Keratinocyte (primary cell): ENCODE data around the gene ANTXRL. TPM values are rescaled to one million over a fixed set of nuclear protein-coding genes. Genes with fewer than 3 reads are reported as not detected.
"Not testable (repeated sequence)": the region's sequence is repeated elsewhere in the genome, so short reads cannot be mapped to it uniquely, and the experiment has no call there.

Experiments used
- DNase-seq: peaks from one replicate; pipeline ENCODE4 v3.0.0-alpha.2; 2011; ENCODE audit warnings: low read depth, missing footprints, low spot score
- FAIRE-seq: peaks from 2 replicates; lab custom pipeline; 2011; peaks lifted over from hg19 to GRCh38; lab: Jason Lieb, UNC
- H2AFZ ChIP-seq: 2 replicates; pipeline ENCODE4 v1.6.0; 2012; ENCODE audit warnings: low read length, control low read depth, inconsistent platforms; ENCODE audit not compliant: control insufficient read depth
- H3K27ac ChIP-seq: 2 replicates; pipeline ENCODE4 v1.5.1; 2011; ENCODE audit warnings: low read length; ENCODE audit not compliant: control insufficient read depth, insufficient read depth
- H3K27me3 ChIP-seq: 3 replicates; pipeline ENCODE4 v1.6.0; 2011; ENCODE audit warnings: low read length; ENCODE audit not compliant: control insufficient read depth, insufficient read depth; ENCODE audit errors: extremely low read depth
- H3K36me3 ChIP-seq, 2 experiments: 2 replicates in 1 of 2; 3 replicates in 1 of 2; pipeline ENCODE4 v1.5.1; 2011; ENCODE audit warnings: low read length in 2 of 2, mild to moderate bottlenecking in 1 of 2; ENCODE audit not compliant: control insufficient read depth in 2 of 2, insufficient read depth in 2 of 2; ENCODE audit errors: extremely low read depth in 1 of 2
- H3K4me1 ChIP-seq: 3 replicates; pipeline ENCODE4 v1.5.1; 2011; ENCODE audit warnings: low read length; ENCODE audit not compliant: control insufficient read depth, insufficient read depth; ENCODE audit errors: extremely low read depth
- H3K4me2 ChIP-seq: 3 replicates; pipeline ENCODE4 v1.6.0; 2011; ENCODE audit warnings: low read depth, low read length; ENCODE audit not compliant: control insufficient read depth, insufficient read depth; ENCODE audit errors: extremely low read depth
- H3K4me3 ChIP-seq, 3 experiments: fragments of 200-600 bp in 1 of 3; sonication (generic) in 1 of 3; 2 replicates in 2 of 3; 3 replicates in 1 of 3; pipeline ENCODE4 v1.5.1; 2011 to 2016; ENCODE audit warnings: low read length in 3 of 3, mild to moderate bottlenecking in 3 of 3, control low read depth in 2 of 3, inconsistent platforms in 1 of 3, low read depth in 1 of 3, mixed read lengths in 1 of 3, mixed run types in 1 of 3, moderate library complexity in 1 of 3; ENCODE audit not compliant: control insufficient read depth in 2 of 3, insufficient read depth in 2 of 3; ENCODE audit errors: extremely low read depth in 1 of 3
- H3K79me2 ChIP-seq: 2 replicates; pipeline ENCODE4 v1.6.0; 2012; ENCODE audit warnings: low read length; ENCODE audit not compliant: control insufficient read depth, insufficient read depth
- H3K9ac ChIP-seq: 3 replicates; pipeline ENCODE4 v1.6.0; 2011; ENCODE audit warnings: low read length; ENCODE audit not compliant: control insufficient read depth, insufficient read depth; ENCODE audit errors: extremely low read depth
- H3K9me1 ChIP-seq: 3 replicates; pipeline ENCODE4 v1.6.0; 2011; ENCODE audit warnings: low read length; ENCODE audit not compliant: control insufficient read depth, insufficient read depth; ENCODE audit errors: extremely low read depth
- H3K9me3 ChIP-seq: 2 replicates; pipeline ENCODE4 v1.5.1; 2012; ENCODE audit warnings: low read depth, low read length; ENCODE audit not compliant: control insufficient read depth
- H4K20me1 ChIP-seq: 3 replicates; pipeline ENCODE4 v1.6.0; 2011; ENCODE audit warnings: low read length; ENCODE audit not compliant: control insufficient read depth, insufficient read depth; ENCODE audit errors: extremely low read depth
- dilution Hi-C: fragments of 300-500 bp; cut with MboI; formaldehyde crosslinking; loops from one replicate; pipeline ENCODE4 v1.7.0; 2020; ENCODE audit warnings: low sequenced_read_pairs; ENCODE audit not compliant: extremely low pct_ligation_motif_present
- polyA plus RNA-seq, 5 experiments: library from polyadenylated mRNA; depleted of rRNA in 3 of 5; stranded (reverse) in 3 of 5; stranded (forward) in 1 of 5; unstranded in 1 of 5; fragments of >200 nt; gene quantifications; 1 replicate in 1 of 5; 2 replicates in 3 of 5; 3 replicates in 1 of 5; pipeline versions ENCODE4 v1.2.1 to v1.2.3, GENCODE V29; 2011 to 2012; ENCODE audit warnings: missing spikeins in 2 of 5, low read depth in 1 of 5, low replicate concordance in 1 of 5

The ANTXRL gene
- polyA plus RNA-seq, 1 donor (not counting 4 experiments of a cell fraction or from before 2014, with no cell fraction given): not detected

DNA sequence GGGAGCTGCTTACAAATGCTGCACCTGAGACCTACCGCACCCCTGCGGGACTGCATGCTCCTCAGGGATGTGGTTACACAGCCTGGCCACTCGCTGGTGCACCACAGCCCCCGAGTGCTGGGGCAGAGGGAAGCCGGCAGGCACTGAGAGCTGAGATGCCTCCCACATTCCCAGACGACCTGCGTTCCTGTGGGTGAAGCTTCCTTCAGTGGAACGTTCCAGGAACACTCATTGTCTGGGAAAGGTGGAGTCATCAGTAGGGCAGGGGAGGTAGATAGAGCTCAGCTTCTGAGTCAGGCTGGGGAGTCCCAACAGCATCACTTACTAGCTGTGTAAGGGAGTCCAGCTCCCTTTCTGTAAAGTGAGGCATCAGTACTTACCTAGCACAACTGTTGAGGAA lies 91.3 kb downstream of the ANTXRL start:
- dilution Hi-C loops, H3K4me2 ChIP-seq: not testable (repeated sequence)

DNA sequence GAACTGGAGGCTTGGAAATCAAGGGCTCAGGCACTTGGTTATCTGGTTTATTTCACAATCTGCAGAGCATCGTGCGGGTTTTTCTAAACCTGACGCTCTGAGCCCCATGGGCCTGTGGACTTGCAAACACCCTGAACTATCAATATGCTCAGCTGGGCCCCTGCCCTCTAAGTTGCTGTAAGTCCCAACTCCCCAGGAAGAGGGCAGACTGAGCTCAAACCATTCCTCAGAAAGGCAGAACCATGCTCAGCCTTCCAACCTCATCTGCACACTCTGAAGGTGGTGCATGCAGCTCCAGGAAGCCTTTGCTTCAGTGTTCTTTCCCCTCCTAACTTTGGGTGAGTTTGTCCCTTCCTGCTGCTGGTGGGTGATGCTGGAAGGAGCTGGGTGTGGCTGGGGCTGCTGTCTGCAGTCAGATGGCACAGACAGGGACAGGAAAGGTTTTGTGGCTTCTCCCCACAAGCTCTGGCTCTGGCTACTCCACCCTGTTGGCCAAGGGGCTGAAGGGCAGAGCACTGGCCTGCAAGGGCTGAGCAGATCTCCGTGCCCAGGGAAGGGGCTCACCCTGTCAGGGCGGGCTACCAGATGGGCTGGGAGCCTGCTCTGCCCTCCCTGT lies 92.5 kb downstream of the ANTXRL start:
- H3K9me3 ChIP-seq, H3K9ac ChIP-seq, H3K79me2 ChIP-seq, H4K20me1 ChIP-seq, H3K4me1 ChIP-seq, H3K4me2 ChIP-seq, H3K27me3 ChIP-seq, FAIRE-seq, DNase-seq, H2AFZ ChIP-seq, H3K4me3 ChIP-seq, H3K36me3 ChIP-seq, H3K9me1 ChIP-seq, dilution Hi-C loops: not testable (repeated sequence)
- peak overlapping the region; percentile 40 for H3K27ac ChIP-seq

More for the DNA sequence above, 91.3 kb downstream of the ANTXRL start:
- peak overlapping the region; percentile 60 for H3K27ac ChIP-seq
- peak overlapping the region; percentile 47 for H3K9ac ChIP-seq
- not testable (repeated sequence) for H3K4me1 ChIP-seq, DNase-seq, H4K20me1 ChIP-seq, H3K4me3 ChIP-seq, H2AFZ ChIP-seq, H3K36me3 ChIP-seq, H3K9me3 ChIP-seq, H3K79me2 ChIP-seq, H3K9me1 ChIP-seq, H3K27me3 ChIP-seq, FAIRE-seq

Other genes starting within 250 kb of the ANTXRL start
- gene MSMB, start 240.7 kb upstream of the ANTXRL start, polyA plus RNA-seq: not detected in 3 replicates
- 495 to 686 TPM (median 516 TPM) in 3 replicates for gene ANXA8L1, start 88.8 kb downstream of the ANTXRL start, polyA plus RNA-seq
- 0.37 to 1.4 TPM (median 0.80 TPM) in 3 replicates for gene NPY4R, start 179.0 kb downstream of the ANTXRL start, polyA plus RNA-seq